K562 (cell line): ENCODE data around the gene GBP5. TPM values are rescaled to one million over a fixed set of nuclear protein-coding genes. Genes with fewer than 3 reads are reported as not detected.
"Not testable (repeated sequence)": the region's sequence is repeated elsewhere in the genome, so short reads cannot be mapped to it uniquely, and the experiment has no call there.

Source experiments
- ATAC-seq: fragments of 200-7000 bp; cut with Tn5 transposase; 3 replicates; pipeline ENCODE4 v1.9.1; 2020; ENCODE audit warnings: moderate library complexity
- BruUV-seq: library from RNA; stranded (reverse); fragments of 400-500 nt; replicated peaks from 2 replicates; lab custom pipeline; 2021; lab: Mats Ljungman, UMichigan
- CTCF ChIA-PET: fragments of 300-600 bp; formaldehyde crosslinking; extraction: SDS; loops from one replicate; lab custom pipeline; 2021; ENCODE audit warnings: low intra/inter-chr PET ratio; lab: Yijun Ruan, JAX
- POLR2A ChIA-PET: fragments of 300-600, 350-650 bp; sonication (Branson Sonifier 250); formaldehyde crosslinking; extraction: SDS; loops from one replicate; lab custom pipeline; 2021; ENCODE audit warnings: antibody characterized with exemption, inconsistent platforms; lab: Yijun Ruan, JAX
- DNase-seq, 4 experiments: peaks; one replicate each; pipeline versions ENCODE4 v3.0.0 to v3.0.0-alpha.2; 2011 to 2018; ENCODE audit warnings: low spot score in 3 of 4, mixed read lengths in 3 of 4; ENCODE audit errors: extremely low read depth in 1 of 4
- FAIRE-seq: peaks from 2 replicates; lab custom pipeline; 2011; peaks lifted over from hg19 to GRCh38; lab: Jason Lieb, UNC
- H2AFZ ChIP-seq: 2 replicates; pipeline ENCODE4 v1.6.0; 2011; ENCODE audit warnings: low read depth, low read length, control low read depth, inconsistent platforms
- H3K27ac ChIP-seq: fragments of 200-600 bp; 3 replicates; pipeline ENCODE4 v1.8.0; 2011; ENCODE audit warnings: low read depth, mild to moderate bottlenecking, control low read depth, inconsistent platforms, low read length, moderate library complexity, mixed read lengths; ENCODE audit errors: extremely low read depth
- H3K27me3 ChIP-seq, 2 experiments: fragments of 300-600 bp in 1 of 2; 2 replicates in 1 of 2; 3 replicates in 1 of 2; pipeline versions ENCODE4 v1.6.0 to v1.8.0; 2011; ENCODE audit warnings: inconsistent platforms in 2 of 2, low read length in 2 of 2, mild to moderate bottlenecking in 1 of 2, mixed read lengths in 1 of 2, moderate library complexity in 1 of 2; ENCODE audit not compliant: control insufficient read depth in 2 of 2, insufficient read depth in 2 of 2
- H3K36me3 ChIP-seq: fragments of 300-600 bp; 3 replicates; pipeline ENCODE4 v1.8.0; 2011; ENCODE audit warnings: mild to moderate bottlenecking, low read length, inconsistent platforms; ENCODE audit not compliant: control insufficient read depth, insufficient read depth
- H3K4me1 ChIP-seq, 2 experiments: fragments of 200-600 bp in 1 of 2; replicated peaks in 1 of 2; 2 replicates in 1 of 2; 3 replicates in 1 of 2; pipeline versions ENCODE4 v1.5.1 to v1.8.0; 2011; ENCODE audit warnings: inconsistent platforms in 2 of 2, low read length in 2 of 2, mild to moderate bottlenecking in 1 of 2, mixed read lengths in 1 of 2, moderate library complexity in 1 of 2; ENCODE audit not compliant: control insufficient read depth in 2 of 2, insufficient read depth in 2 of 2
- H3K4me2 ChIP-seq: 2 replicates; pipeline ENCODE4 v1.6.1; 2011; ENCODE audit warnings: low read length, control low read depth, inconsistent platforms, mixed read lengths; ENCODE audit not compliant: insufficient read depth
- H3K4me3 ChIP-seq: fragments of 200-600 bp; sonication (generic), shearing (Covaris generic); 2 replicates; pipeline ENCODE4 v1.5.1; 2016; ENCODE audit warnings: control low read depth, inconsistent platforms
- H3K79me2 ChIP-seq: fragments of 200-600 bp; 3 replicates; pipeline ENCODE4 v1.8.0; 2011; ENCODE audit warnings: low read length, inconsistent platforms; ENCODE audit not compliant: control insufficient read depth, insufficient read depth
- H3K9ac ChIP-seq, 2 experiments: 2 replicates each; pipeline versions ENCODE4 v1.6.0 to v1.6.1; 2011; ENCODE audit warnings: low read depth in 2 of 2, low read length in 2 of 2, control low read depth in 1 of 2, inconsistent platforms in 1 of 2, mild to moderate bottlenecking in 1 of 2, mixed read lengths in 1 of 2; ENCODE audit not compliant: insufficient read depth in 1 of 2
- H3K9me1 ChIP-seq: one replicate; pipeline ENCODE4 v1.6.0; 2011; ENCODE audit warnings: inconsistent platforms, mild to moderate bottlenecking, low read length, moderate library complexity; ENCODE audit not compliant: control insufficient read depth, insufficient read depth
- H3K9me3 ChIP-seq: replicated peaks from 2 replicates; pipeline ENCODE4 v1.5.1; 2011; ENCODE audit warnings: low read depth, low read length, inconsistent platforms; ENCODE audit not compliant: control insufficient read depth, insufficient read depth
- H4K20me1 ChIP-seq: replicated peaks from 2 replicates; pipeline ENCODE4 v1.6.1; 2011; ENCODE audit warnings: low read length, inconsistent platforms, mixed read lengths; ENCODE audit not compliant: control insufficient read depth, insufficient read depth
- NR2C2 ChIP-seq, 2 experiments: fragments of 200-800 bp in 1 of 2; sonication (Bioruptor generic) in 1 of 2; sonication (generic) in 1 of 2; formaldehyde crosslinking in 1 of 2; IDR thresholded peaks; 2 replicates each; pipeline versions ENCODE4 v1.6.1 to v1.8.0; 2016 to 2022; ENCODE audit warnings: mild to moderate bottlenecking in 1 of 2, missing compliant biosample characterization in 1 of 2, missing genetic modification characterization in 1 of 2, missing genetic modification reagents in 1 of 2
- ZFP30 ChIP-seq: fragments of 250-450 bp; sonication (Bioruptor Pico); IDR thresholded peaks from 2 replicates; pipeline ENCODE4 v1.8.0; 2022; ENCODE audit warnings: moderate library complexity, mild to moderate bottlenecking, inconsistent platforms, borderline replicate concordance
- WGBS: fragments of 100-300 bp; shearing (Covaris generic); methylation state at CpG from one replicate; pipeline ENCODE4 v1.1.6; 2016; ENCODE audit warnings: low coverage, mixed read lengths; ENCODE audit not compliant: insufficient coverage; ENCODE audit errors: missing lambda C conversion rate; 5-methylcytosine and 5-hydroxymethylcytosine counted together
- in situ Hi-C: fragments of 300-500 bp; cut with MboI; formaldehyde crosslinking; loops from 4 replicates; pipeline ENCODE4 v1.15.0; 2018; ENCODE audit warnings: inconsistent platforms, mixed read lengths
- intact Hi-C: fragments of 100-400 bp; cut with micrococcal nuclease; formaldehyde crosslinking; loops from 2 replicates; pipeline ENCODE4 v1.14.2; 2022
- polyA plus RNA-seq, 8 experiments: library from polyadenylated mRNA; depleted of rRNA in 4 of 8; stranded (reverse) in 5 of 8; unstranded in 3 of 8; fragments of >200 nt; fragmentation: Nextera tagmentation in 2 of 8; fragmentation: Illumina TruSeq in 1 of 8; extraction: Ambion mirVana in 2 of 8; extraction: Trizol in 1 of 8; gene quantifications; 2 replicates each; pipeline versions ENCODE4 v1.2.1 to v1.2.3, GENCODE V29; 2011 to 2014; ENCODE audit warnings: inconsistent platforms in 1 of 8, missing spikeins in 1 of 8
- total RNA-seq, 7 experiments: library from RNA; depleted of rRNA in 6 of 7; stranded (reverse); fragments of >200 nt in 6 of 7; fragmentation: Illumina TruSeq in 2 of 7; extraction: Trizol in 2 of 7; gene quantifications; 2 replicates each; pipeline versions ENCODE4 v1.2.1 to v1.2.3, GENCODE V29; 2011 to 2021; ENCODE audit warnings: low replicate concordance in 1 of 7

Gene GBP5
- total and polyA plus RNA-seq, 9 of the 15 experiments (the other 6 are each of a cell fraction or from before 2014, with no cell fraction given) = 0.23 to 0.91 (median 0.57) TPM

- in situ Hi-C loops (no loop called here), intact Hi-C loops (no loop called here)
- WGBS = under 1% methylated on average over 17 of the region's 25 CpGs
- Histone ChIP-seq H2AFZ (no peak overlapping the region), H3K27ac (no peak overlapping the region), H3K9me3 (no peaks in the 10 kb centered on the region), H3K27me3 (no peaks in the 10 kb centered on the region), H3K4me1 (no peaks in the 10 kb centered on the region), H3K9ac (no peak overlapping the region), H4K20me1 (no peaks in the 10 kb centered on the region), H3K79me2 (no peaks in the 10 kb centered on the region), H3K9me1 (no peaks in the 10 kb centered on the region), H3K4me3 (no peak overlapping the region), H3K36me3 (no peaks in the 10 kb centered on the region), H3K4me2 (no peak overlapping the region)
- DNase-seq = no peak
- CTCF ChIA-PET = no interaction called here
- no peak for FAIRE-seq
- TF ChIP-seq ZFP30 (CRISPR knock-in tag) (no peak), NR2C2 (CRISPR knock-in tag; IDR thresholded peaks at IDR 0.05) (no peak), NR2C2 (tag; IDR thresholded peaks at IDR 0.05) (no peak)
- no TSS peak for BruUV-seq
- POLR2A ChIA-PET = interaction anchor here (0.6 kb wide), 1 partner anchor 9 kb away, joined by 3 read pairs; no protein-coding TSS in a partner anchor
- ATAC-seq = no peak
These were observed 30.2 kb upstream of the GBP5 start for GRCh38 chr1:89302697-89303332.

- H2AFZ ChIP-seq, H3K9me1 ChIP-seq, FAIRE-seq, H3K9me3 ChIP-seq, H3K9ac ChIP-seq, POLR2A ChIA-PET, in situ Hi-C loops, H3K36me3 ChIP-seq, CTCF ChIA-PET, H3K4me1 ChIP-seq, H3K27ac ChIP-seq, H4K20me1 ChIP-seq, ATAC-seq, intact Hi-C loops, H3K27me3 ChIP-seq, H3K79me2 ChIP-seq, BruUV-seq, H3K4me3 ChIP-seq, DNase-seq, H3K4me2 ChIP-seq: not testable (repeated sequence)
- 0% methylated on average over 3 of the region's 3 CpGs for WGBS
These were observed 27.2 kb upstream of the GBP5 start for GRCh38 chr1:89299739-89300463.
